IPS DF 19.7 (cell line): ENCODE results near the gene PARVB.

ENCODE experiments used
- DNase-seq: peaks from one replicate; pipeline ENCODE4 v3.0.0-alpha.2; 2013; ENCODE audit warnings: low read depth, low spot score

PARVB gene

DNA sequence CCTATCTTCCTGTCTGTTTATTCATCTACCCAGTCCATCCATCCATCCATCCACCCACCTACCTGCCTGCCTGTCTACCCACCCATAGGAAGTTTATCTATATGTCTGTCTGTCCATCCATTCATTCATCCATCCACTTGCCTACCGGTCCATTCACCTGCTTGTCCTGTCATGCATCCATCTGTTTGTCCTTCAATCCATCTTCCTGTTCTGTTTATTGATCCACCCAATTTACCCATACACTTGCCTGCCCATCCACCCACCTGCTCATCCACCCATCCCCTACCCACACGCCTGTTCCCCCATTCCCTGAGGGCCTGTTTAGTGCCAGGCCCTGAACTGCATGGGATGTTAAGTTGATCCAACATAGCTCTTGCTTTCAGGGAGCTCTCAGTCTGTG is 175.1 kb downstream of the PARVB start:
- DNase-seq: no peak

DNA sequence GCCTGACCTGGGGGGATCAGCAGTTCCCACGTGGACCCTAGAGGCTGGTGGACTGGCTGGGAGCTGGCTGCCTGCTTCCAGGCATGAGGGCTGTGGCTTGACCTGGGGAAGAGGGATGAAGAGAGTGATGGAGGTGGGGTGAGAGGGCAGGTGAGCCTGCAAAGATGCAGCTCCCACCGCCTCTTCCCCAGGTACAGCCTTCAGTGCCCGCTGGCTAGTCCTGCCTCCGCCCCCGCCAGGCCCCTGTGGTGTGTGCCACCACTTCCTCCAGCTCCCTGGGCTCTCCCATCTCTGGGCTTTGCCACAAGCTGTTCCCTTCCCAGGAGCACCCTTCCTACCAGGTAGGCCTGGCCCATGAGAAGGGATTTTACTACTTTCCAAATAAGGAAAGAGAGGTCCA is 175.8 kb downstream of the PARVB start:
- no peak for DNase-seq

DNA sequence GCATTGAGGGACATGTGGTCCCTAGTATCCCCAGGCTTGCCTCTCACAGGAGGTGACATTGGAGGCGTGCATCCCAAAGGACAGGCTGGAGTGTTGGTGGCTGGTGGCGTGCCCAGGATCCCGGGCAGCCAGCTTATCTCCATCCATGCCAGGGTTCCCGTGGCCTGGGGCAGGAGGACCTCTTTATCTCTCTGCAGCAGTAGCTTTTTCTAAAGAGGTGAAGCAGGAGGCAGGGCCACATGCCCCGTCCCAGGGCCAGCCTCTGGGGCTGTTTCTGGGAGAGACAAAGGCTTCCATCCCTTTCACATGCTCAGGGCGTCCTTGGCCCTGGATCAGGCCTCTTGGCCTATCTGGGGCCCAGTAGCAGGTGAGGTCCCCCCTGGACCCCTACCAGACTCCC is 176.3 kb downstream of the PARVB start:
- no peak for DNase-seq

DNA sequence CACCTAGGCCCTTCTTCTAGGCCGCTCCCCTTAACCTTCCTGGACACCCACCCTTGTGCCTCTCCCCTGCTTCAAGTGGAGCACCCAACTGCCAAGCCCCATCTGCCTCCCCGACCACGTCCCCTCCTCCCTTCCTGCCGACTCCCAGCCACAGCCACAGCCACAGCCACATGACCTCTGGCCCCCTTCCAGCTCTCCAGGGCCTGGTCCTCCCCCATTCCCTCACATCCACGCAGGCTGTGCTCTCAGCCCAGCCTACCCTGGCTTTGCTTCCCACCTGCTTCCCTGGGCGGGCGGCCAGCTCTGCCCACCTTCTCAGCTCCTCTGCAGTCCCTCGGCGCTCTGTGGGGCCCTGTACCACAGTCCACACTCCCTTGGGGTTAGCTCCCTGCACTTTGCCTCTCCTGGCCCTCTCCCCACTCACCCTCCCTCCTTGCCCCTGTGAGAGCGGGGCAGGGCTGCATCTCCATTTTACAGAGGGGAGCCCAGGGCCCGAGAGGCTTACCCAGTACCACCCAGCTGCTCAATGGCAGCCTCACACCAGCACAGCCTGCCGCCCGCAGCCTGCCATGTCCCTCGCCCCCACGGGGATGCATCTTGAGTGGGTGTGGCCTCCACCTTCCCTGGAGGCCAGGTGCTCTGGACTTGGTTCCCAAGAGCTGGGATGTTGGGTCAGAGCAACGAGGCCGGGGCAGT is 176.9 kb downstream of the PARVB start:
- DNase-seq: no peak

DNA sequence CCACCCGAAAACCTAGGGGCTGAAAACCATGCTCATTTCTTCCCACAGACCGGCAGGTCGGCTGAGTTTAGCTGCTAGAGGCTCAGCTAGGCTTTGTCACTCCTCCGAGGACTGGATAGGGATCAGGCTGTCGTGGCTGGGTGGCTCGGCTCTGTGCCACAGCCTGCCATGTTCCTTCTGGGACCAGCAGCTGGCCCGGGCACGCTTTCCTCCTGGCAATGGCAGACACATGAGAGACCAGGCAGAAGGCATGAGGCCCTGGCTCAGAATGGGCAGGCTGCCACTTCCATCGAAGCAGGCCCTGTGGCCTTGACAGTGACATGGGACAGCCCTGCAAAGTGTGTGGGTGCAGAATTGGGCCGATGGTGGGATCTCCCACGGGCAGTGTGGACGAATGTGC is 177.6 kb downstream of the PARVB start:
- no peak for DNase-seq

DNA sequence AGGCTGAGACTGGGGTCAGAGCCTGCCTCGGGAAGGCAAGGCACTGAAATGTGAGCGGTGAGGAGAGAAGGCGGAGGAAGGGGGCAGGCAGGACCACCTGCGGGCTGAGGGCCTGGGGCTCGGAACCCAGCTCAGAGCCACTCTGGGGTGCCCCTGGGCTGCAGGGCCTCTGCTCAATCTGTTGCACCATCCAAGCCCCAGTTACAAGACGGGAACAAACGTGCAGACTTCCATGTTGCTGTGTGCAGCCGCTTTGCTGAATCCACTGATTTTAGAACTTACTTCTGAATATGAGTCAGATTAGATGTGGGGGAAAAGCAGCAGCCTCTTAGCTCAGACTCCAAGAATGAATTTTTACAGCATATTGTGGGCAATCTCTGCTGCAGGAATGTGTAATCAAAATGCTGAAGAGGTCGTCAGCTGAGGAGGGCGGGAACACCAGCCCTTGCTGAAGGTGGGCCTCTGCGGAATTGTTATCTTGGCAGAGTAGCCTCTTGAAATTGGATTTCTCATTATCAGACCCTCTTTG is 178.2 kb downstream of the PARVB start:
- DNase-seq: no peak

DNA sequence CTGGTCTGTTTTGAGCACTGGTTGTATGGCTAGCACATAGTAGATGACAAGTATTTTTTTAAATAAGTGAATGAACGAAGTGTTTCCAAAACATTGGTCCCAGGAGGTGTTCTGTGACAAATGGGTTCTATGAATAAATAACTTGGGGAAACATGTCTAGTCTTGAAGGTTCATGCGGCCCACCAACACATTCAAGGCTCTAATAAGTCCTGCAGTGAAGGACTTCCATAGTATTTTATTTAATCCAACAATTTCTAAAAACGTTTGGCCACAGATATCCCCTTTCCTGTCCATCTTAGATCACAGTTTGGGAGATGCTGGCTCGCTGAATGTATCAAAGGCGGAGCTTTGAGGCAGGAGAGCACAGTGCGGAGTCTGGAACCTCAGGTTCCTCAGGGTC is 179.1 kb downstream of the PARVB start:
- no peak for DNase-seq

DNA sequence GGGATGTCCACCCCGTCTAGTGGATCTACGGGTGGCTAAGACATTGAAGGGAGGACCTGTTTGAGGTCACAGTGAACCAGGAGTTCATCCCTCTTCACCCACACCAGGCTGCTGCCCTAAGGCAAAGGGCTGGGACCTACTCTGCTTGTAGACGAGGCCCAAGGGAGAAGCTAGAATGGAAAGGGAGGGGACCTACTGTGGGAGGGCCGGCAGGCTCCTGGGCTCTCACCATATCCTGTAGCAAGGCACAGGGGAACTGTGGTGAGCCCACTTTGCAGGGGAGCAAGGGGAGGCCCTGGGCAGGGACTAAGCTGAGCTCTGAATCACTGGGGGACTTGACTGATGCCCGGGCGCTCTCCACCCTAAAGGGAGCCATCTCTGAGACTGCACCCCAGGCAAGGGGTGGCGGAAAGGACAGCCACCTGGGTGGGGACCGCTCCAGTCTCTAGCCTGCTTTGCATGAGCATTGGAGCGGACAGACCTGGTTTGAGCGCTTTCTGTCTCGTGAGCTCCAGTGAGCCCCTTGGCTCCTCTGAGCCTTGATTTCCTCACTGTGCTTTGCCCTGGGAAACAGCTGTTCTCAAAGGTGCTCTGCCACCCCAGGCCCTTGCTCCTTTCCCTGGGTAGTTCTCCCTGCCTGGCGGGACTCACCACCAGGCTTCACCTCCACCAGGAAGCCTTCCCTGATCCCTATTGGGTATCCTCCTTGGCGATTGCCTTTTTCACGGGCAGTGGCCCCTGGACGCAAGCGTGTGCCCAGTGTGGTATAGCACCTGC is 180.8 kb downstream of the PARVB start:
- DNase-seq: no peak

DNA sequence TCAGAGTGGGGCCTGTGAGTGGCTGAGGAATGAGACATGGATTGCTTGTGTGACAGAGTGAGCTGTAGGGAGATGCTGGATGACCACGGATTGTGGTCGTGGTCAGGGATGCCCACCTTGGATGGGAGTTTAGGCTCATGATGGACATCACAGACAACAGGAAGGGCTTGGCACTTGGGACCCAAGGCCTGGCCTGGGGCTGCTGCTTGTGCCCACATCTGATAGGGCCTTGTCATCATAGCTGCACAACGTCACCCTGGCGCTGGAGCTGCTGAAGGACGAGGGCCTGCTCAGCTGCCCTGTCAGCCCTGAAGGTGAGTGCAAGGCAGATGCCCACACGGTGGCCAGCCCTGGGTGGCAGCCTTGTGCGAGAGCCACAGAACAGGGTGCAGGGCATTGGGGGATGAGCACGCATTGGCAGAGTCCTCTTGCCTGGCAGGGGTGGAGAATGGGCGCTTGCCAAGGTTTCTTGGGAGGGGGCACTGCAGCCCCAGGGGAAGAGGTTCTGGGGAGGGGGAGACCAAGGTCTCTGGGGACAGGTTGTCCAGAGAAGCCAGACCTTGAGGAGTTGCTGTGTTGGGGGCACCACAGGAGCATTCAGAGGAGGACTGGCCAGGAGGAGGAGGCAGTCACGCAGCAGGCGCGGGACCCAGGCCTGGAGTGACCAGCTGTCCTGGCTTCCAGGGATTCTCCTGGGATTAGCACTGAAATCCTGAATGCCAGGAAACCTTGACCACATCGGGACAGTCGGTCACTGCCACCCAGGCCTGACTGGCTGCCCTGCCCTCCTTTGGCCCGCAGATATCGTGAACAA is 181.6 kb downstream of the PARVB start:
- DNase-seq: no peak

DNA sequence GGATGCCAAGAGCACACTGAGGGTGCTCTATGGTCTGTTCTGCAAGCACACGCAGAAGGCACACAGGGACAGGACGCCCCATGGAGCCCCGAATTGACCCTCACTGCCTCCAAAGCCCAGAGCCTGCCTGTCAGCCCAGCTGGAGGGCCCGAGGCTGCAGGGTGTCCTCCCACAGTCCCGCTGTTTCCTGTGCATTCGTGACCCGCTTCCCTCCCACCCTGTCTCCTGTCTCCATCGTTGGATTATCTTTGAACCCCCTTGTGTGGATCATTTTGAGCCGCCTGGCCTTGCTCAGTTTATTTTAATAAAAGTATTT is 182.2 kb downstream of the PARVB start:
- DNase-seq: no peak

DNA sequence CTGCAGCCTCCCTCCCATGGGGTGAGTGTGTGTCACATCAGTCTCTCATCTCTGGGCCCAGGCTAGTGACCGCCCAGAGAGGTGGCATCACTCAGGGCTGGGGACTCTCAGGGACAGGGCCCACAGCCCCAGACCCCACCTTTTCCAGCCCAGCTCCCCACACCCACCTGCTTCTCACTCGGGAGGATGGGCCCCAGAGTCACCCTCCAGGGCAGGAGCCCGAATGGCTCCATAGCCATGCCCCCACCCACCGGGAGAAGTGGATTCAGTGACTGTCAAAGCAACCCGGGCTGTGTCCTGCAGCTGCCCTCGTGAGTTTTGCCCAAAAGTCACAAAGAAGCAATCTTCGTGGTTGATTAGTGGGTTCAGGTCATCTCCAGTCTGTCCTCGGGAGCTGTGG is 182.6 kb downstream of the PARVB start:
- DNase-seq: no peak

DNA sequence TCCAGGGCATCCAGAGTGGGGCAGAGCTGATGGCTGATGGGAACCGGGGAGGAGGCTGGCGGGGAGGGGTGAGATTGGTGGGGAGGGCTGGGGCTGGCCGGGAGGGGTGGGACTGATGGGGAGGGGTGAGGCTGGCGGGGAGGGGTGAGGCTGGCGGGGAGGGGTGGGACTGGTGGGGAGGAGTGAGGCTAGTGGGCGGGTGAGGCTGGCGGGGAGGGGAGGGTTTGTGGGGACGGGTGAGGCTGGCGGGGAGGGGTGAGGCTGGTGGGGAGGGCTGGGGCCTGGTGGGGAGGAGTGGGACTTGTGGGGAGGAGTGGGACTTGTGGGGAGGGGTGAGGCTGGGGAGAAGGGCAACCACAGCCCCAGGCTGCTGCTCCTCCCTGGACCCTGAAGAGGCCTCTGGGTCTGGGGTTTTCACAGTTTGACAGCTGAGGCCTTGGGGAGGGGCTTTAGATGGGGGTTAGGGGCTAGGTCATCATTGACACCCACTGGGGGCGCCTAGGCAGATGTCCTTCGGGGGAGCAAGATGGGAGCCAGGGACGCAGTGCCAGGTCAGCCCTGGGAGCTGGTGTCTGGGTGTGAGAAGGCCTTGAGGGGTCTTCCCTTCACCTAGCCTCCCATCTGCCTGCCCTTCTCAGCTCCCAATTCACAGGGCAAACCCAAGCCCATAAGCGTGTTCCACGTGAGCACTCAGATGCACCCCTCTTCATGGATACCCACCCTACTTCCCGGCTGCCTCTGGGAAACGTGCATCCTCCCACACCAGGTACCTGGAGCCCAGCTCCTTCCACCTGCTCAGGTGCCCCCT is 183.3 kb downstream of the PARVB start:
- no peak for DNase-seq

DNA sequence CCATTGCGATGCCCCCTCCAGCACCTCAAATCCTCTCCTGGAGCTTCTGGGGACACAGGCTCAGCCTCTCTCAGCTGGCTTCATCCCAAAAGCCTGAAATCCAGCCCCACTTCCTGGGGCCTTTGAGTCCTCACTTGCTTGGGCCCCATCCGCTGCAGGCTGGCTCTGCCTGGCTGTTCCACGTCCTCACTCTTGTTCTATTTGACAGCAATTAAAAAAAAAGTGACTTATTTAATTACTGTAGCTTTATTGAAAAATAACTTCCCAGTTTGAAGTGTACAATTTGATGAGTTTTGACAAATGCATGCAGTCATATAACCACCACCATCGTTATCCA is 183.8 kb downstream of the PARVB start:
- DNase-seq: no peak

DNA sequence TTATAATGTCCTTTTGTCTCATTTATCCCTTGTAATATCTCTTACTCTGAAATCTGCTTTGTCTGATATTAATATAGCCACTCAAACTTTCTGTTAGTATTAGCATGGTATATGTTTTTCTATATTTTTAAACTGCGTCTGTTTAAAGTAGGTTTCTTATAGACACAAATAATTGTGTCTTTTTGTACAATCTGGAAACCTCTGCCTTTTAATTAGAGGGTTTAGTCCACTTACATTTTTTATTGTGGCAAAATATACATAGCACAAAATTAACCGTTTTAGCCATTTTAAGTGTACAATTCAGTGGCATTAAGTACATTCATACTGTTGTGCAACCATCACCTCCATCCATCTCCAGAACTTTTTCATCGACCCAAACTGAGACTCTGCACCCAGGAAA is 185.2 kb downstream of the PARVB start:
- no peak for DNase-seq

DNA sequence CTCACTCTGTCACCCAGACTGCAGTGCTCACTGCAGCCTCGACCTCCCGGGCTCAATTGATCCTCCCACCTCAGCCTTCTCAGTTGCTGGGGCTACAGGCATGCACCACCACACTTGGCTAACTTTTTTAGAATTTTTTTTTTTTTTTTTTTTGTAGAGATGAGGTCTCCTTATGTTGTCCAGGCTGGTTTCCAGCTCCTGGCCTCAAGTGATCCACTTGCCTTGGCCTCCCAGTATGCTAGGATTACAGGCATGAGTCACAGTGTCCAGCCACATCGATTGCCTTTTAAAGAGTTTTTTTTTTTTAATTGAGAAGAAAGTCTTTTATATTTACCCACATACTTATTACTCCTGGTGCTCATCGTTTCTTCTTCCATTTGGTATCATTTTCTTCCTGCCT is 186.6 kb downstream of the PARVB start:
- DNase-seq: no peak

DNA sequence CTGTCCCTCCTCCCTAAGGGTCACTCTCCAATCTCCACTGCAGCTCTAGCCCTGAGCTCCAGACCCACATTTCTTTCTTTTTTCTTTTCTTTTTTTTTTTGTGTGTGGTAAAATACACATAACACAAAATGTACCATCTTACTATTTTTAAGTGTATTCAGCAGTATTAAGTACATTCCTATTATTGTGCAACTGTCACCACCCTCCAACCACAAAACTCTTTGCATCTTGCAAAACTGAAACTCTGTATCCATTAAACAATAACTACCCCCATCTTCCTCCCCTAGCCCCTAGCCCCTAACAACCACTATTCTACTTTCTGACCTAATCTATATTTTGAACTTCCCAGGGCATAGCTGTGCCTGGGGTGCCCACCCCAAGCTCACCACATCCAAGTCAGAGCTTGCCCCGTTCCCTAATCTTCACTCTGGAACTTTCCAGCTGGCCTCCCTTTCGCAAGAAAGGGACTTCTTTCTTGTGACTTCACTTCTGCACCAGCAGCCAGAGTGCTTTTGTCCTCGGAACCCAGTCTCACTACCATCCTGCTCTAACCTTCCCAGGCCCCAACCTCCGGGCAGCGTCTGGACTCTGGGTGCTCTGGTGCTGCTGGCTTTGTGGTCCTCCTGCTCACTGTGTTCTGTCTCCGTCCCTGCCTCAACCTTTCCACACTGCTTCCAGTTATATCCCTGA is 187.3 kb downstream of the PARVB start:
- DNase-seq: no peak

DNA sequence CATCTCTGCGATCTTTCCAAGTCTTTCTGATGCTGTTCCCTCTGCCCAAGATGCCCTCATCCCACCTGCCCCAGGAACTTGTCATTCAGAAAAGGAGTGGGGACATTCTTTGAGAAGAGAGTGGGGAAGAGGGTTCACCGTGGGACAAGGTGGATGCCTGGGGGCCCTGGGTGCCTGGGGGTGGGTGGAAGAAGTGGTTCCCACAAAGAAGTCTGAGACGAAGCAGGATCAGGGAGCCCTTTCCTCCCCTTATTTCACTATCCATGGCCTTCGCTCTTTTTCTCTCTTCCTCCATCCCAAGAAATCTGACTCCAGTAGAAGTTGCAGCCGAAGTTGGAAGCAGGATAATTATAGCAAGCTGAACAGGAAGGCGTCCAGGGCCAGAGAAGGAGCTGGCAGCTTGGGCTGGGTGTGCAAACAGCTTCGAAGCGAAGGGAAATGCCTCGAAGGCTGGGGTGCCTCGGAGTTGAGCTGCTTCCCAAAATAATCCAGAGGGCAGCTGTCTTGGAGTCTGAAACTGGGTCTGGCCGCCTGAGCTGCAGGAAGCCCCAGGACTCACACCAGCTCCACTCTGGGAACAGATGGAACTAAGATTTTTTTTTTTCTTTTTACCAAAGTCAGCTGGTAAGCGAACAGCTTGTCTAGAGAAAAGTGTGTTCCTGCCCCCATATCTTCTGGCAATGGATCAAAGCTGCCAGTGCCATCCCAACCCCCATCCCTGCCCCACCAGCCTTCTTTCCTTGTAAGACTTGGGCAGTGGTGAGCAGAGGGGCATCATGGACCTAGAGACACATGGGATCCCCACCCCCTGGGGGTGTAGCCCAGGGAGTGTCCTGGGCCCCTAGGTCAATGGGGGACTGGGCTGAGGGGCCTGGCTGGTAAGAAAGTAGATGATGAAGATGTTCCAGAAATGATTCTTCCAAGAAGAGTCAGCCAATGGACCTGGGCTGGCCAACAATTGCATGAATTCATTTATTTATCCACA is 188.1 kb downstream of the PARVB start:
- no peak for DNase-seq

DNA sequence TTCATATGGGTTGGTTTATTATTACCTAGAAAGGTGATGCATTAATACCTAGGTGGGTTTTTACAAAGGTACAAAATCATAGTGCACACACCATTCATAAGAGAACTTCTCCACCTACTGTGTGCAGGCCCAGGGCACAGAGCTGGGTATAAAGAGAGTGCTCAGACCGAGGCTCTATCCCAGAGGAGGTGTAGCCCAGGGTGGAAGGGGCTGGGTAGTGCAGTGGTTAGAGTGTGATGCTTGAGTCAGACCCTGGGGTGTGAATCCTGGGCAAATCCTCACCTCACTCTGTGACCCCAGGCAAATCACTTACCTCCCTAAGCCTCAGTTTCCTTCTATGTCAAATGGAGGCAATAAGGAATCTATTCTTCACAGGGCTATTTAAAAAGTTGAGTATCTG is 188.8 kb downstream of the PARVB start:
- no peak for DNase-seq

DNA sequence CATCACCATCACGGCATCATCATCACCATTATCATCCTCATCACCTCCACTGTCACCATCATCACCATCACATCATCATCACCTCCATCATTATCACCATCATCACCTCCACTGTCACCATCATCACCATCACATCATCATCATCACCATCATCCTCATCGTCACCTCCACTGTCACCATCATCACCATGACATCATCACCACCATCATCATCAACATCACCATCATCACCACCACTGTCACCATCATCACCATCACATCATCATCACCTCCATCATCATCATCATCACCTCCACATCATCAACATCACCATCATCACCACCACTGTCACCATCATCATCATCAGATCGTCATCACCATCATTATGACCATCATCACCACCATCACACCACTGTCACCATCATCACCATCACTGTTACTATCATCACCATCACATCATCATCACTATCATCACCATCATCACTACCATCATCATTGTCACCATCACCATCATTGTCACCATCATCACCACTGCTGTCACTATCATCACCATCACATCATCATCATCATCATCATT is 189.5 kb downstream of the PARVB start:
- no peak for DNase-seq

DNA sequence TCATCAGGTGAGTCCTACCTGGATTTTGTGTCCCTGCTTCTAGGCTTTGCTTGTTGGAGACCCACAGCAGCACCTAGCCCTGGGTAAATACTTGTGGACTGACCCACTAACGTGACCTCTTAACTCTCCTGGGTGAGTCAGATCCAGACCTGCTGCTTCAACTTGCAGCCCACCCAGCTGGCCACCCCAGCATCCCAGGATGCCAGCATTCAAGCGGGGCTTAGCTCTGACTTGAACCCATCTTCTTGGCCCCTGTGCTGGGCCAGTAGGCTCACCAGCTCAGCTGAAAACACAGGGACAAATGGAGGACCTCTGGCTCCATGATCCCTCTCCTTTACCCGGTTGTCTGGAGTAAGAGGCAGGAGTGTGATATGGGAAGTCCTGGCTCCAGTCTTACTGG is 190.1 kb downstream of the PARVB start:
- no peak for DNase-seq
